Activated CD4-positive, alpha-beta T cell treated with anti-CD3 and anti-CD28 coated beads for 48 hours (primary cell): ENCODE results near the gene GLUD1.
"Not testable (repeated sequence)": the region's sequence is repeated elsewhere in the genome, so short reads cannot be mapped to it uniquely, and the experiment has no call there.

Experiments used
- DNase-seq: peaks from one replicate; pipeline ENCODE4 v3.0.0-alpha.2; 2020

Gene GLUD1

DNA sequence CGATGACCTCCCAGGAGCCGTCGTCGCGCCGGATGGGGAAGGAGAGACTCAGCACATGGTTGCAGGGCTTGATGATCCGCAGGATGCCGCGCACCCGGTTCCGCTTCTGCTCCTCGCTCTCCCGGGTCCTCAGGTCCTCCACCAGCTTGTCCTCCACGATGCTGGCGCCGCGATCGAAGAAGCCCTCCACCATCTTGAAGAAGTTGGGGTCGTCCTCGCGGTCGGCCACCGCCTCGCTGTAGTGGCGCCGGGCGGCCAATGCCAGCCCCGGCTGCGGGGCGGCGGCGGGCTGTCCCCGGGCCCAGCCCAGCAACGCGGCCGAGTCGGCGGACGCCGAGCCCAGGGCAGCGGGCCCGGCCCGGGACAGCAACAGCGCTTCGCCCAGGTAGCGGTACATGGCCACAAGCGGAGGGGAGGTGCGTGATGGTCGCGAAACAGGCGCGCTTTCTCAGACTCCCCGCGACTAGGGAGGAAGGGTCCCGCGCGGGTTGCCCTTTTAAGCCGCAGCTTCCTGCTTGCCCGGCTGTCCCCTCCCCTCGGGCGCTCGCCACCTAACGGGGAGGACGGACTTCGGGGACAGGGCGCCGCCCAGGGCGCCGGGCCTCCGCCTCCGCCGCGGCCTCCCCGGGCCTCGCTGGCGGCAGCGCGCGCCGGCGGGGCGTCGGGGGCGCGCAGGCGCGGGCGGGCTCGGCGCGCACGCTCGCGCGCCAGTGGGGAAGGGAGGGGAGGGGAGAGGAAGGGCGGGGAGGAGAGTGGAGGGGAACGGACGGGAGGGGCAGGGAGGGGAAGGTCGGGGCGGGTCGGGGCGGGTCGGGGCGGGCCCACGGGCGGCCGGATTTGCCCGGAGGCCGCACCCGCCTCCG, at the start of gene GLUD1, which contains the start of gene SHLD2:
Gene GLUD1 (minus strand): TSS at position 471 of the 863 bp plus-strand sequence. CDS start 74 bp downstream, at position 397.
Gene SHLD2 (plus strand): TSS at position 834 of the 863 bp plus-strand sequence. CDS start 56,149 bp downstream, outside the sequence.
- DNase-seq: peak; percentile 93

GRCh38 chr10:87143109-87143418, 48.4 kb upstream of the GLUD1 start:
- DNase-seq: not testable (repeated sequence)

DNA sequence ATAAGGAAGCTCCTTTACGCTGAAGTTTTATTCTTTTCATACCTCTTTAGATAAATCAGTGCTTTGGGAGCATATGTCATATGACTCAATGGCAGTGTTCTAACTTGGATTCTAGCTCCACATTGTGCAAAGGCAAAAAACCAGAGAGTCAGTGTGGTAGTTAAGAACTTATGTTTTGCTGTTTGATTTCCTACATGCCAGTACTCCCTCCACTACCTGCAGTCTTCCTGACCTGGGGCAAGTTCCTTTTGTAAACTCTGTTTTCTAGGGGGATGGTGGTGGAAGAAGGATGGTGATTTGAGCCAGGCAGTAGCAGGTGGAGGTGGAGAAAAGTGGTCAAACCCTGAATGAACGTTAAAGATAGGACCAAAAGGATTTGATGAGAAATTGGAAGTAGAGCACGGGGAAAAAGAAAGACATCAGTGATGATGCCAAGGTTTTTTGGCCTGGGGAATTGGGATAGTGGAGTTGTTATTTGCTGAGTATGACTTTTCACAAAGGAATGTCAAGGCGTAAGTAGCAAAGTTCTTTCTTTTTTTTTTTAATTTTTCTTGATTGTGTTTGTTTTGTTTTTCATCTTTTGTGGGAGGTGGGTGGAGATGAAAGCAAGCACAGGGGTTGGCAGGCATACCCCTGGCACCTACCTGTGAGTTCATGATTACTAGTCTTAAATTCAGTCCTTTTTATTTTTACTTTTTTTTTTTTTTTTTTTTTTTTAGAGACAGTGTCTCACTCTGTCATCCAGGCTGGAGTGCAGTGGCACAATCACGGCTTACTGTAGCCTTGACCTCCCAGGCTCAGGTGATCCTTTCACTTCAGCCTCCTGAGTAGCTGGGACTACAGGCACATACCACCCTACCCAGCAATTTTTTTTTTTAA, 47.8 kb upstream of the GLUD1 start:
- not testable (repeated sequence) for DNase-seq

- not testable (repeated sequence) for DNase-seq
These were observed 42.8 kb upstream of the GLUD1 start for GRCh38 chr10:87137478-87137877.

DNA sequence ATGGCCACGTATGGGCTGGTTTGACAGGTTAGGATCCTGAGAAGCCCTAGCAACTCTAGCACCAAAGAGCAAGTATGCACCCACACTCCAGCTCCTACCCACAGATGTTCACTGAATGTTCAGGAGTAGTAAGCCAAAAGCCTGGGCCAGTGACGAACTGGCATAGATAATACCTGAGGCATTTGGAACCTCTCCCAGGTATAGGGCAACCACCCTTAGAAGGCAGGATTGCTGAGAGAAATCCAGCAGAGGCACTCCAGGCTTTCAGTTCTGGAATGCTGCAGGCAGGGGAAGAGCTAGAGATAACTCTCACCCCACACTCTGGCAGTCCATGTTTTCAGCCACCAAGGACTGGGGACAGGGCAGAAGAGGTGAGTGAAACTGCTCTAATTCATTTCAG, 39.8 kb upstream of the GLUD1 start:
- not testable (repeated sequence) for DNase-seq

- DNase-seq: not testable (repeated sequence)
These were observed 39.3 kb upstream of the GLUD1 start for GRCh38 chr10:87133936-87134335.

DNA sequence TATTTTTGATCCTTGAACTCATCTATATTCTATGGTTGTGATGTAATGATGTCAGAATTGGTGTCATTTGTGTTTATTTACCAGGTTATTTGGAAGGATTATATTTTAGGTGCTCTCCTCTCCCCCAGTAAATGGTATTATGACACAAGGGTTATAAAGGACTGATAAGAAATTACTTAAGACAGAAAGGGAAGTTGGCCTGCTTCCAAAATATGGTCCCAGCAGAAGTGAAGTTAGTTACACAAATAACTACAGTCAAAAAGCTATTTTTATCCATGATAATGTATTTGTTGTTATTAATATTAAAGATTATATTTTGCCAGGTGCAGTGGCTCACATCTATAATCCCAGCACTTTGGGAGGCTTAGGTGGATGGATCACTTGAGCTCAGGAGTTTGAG, 37.5 kb upstream of the GLUD1 start:
- DNase-seq: not testable (repeated sequence)

DNA sequence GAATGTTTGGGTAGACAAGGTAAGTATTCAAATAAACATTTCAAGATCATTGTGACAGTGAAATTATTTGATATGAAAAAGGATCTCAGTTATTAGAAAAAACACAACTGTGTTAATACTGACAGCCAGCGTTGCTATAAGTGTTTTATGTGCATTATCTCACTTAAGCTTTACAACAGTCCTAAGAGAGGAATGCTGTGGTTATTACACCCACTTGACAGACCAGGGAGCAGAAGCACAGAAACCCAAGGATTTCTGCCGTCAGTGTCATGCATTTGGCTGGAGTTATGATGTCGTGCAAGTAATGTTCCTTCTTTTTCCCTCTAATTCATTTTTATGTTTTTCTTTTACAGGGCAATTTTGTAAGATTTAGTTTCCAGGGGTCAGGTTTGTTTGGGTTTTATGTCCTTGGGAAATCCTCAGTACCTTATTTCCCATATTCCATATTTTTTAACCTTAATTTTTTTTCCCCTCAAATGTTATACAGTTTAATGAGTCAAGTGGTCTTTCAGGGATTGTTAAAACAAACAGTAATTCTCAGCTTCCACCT, 33.0 kb upstream of the GLUD1 start:
- DNase-seq: not testable (repeated sequence)

DNA sequence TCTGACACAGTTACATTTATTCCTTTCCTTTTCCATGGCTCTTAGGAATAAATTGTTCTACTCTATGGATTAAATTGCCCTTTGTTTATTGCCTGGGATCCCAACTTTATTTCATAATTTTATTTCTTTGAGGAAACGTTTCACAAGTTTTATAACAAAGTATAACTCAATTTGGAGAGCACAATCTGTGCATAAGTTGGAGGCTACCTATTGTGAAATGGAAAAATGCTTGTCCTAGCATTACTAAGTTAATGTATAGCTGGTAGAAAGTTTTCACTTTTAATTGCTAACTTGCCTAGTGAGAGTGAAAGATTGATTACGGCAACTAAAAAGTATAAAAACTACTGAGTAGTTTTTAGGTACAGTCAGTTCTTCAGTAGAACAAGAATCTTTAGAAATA, 32.4 kb upstream of the GLUD1 start:
- not testable (repeated sequence) for DNase-seq

- not testable (repeated sequence) for DNase-seq
These were observed 28.7 kb upstream of the GLUD1 start for GRCh38 chr10:87123351-87123750.

DNA sequence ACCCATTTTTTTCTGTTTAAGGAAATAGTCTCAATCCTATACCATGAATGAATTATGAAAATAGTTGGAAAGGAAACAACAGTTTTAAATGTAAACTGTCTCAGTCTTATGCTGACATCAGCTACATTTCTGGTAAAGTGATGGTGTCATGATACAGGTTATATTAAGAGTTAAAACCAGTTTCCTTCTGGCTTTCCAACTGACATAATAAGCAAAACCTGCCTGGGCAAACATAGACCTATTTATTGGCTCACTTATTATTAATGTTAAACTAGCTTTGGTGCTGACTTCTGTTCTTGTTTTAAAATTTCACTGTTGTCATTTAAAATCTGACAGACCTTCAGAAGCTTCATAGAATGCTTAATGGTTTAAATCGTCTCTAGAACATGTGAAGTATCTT, 24.4 kb upstream of the GLUD1 start:
- not testable (repeated sequence) for DNase-seq

- not testable (repeated sequence) for DNase-seq
These were observed 23.5 kb upstream of the GLUD1 start for GRCh38 chr10:87118122-87118521.

DNA sequence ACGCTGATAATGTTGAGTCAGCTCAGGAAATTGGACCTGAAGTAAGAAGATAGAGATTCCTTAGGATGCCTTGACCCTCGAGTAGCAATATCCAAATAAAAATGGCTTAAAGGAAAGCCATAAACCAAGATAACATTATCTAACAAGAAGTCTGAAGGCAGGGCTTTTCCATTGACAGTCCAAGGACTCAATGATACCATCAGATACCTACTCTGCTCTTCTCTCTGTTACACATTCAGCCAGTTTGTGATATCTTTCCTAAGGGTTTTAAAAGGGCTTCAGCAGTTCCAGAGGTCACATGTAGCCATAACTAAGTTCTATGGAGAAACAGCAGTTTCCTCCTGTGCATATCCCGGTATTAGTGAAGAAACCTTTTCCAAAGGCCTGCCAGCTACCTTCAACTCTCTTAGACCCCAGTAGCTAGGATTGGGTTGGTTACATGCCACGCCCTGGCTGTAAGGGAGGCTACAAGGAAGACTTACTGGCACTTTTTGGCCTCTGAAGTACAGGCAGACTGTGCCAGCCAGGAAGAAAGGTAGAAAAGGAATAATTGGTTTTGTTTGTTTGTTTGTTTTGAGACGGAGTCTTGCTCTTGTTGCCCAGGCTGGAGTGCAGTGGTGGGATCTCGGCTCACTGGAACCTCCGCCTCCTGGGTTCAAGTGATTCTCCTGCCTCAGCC, 10.9 kb upstream of the GLUD1 start:
- no peak for DNase-seq

DNA sequence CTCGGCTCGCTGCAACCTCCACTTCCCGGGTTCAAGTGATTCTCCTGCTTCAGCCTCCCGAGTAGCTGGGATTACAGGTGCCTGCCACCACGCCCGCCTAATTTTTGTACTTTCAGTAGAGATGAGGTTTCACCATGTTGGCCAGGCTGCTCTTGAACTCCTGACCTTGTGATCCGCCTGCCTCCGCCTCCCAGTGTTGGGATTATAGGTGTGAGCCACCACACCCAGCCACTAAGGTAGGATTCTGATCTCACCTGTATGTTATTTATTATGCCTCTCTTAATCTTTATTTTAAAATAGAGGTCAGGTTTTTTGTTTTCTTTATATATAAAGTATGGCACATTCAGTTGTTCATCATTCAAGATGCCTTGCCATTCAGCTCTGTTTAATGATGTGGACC, 10.1 kb upstream of the GLUD1 start:
- DNase-seq: not testable (repeated sequence)

GRCh38 chr10:87101996-87102395, 7.4 kb upstream of the GLUD1 start:
- DNase-seq: no peak

DNA sequence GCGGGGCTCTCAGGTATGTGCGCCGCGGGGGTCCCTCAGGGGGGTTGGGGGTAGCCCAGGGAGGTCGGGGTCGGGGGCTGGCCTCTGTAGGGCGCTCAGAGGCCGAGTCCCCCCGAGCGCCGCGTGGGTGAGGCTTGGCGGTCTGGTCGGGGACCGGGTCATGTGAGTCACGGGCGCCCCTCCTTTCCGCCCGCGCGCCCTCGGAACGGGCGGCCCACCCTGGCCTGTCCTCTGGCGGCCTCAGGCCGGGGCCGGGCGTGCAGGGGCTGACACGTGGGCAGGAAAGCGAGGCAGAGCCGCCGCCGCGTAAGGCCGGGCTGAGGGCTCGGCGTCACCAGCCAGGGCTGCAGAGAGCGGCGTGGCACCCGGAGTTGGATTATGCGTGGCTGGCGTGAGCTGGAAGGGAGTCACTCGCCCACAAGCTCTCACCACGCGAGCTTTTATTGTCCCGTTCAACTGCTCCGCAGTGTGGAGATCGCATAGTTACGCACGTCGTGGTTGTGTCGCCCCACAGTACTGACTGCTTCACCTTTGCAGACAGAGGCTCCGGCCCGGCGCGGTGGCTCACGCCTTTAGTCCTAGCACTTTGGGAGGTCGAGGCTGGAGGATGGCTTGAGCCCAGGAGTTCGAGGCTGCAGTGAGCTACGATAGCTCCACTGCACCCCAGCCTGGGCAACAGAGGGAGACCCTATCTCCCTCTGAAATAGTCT, 748 bp upstream of the GLUD1 start:
- DNase-seq: peak; percentile 80

DNA sequence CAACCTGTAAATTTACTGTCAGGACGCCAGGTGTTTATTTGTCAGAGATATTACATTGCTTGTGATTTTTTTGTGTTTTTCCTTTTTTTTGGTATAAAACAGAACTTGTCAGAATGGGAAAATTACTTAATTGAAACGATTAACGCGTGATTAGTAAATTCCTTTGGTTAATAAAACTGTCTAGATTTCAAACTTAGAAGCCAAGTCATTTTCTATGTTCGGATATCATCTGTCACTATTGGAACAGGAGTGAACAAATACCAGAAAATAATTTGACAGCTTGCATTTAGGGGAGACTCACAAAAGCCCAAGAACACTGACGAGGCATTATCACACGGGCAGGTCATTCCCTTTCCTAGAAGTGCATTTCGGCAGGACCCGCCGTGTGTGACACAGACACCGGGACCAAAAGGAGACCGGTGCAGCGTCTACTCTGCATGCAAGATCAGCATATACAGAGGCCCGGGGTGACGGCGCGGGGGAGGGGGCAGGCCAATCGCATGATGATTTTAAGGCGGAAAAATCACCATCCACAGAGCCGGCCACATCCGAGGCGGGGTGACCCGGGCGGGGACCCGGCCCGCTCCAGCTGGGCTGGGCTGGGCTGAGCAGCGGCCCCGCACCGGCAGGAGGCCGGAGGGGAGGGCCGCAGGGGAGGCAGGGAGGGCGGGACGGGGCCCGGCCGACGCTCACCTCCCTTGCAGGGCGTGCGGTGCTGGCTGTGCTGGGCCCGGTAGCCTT, 841 bp downstream of the GLUD1 start:
- DNase-seq: peak; percentile 88

- DNase-seq: peak; percentile 32
These were observed 1.6 kb downstream of the GLUD1 start for GRCh38 chr10:87092861-87093631.

- DNase-seq: no peak
These were observed 2.2 kb downstream of the GLUD1 start for GRCh38 chr10:87092376-87092860.

- DNase-seq: no peak
These were observed 3.9 kb downstream of the GLUD1 start for GRCh38 chr10:87090779-87091178.
